HG02571 (cell line): ENCODE data around the gene GSTM2.
A peak's percentile ranks its signal among the peaks of the same experiment; 100 is the strongest.
"Not testable (repeated sequence)": the region's sequence is repeated elsewhere in the genome, so short reads cannot be mapped to it uniquely, and the experiment has no call there.

Experiments
- ATAC-seq: cut with Tn5 transposase; IDR thresholded peaks from one replicate; pipeline ENCODE4 v1.9.1; 2021; ENCODE audit warnings: mild to moderate bottlenecking, moderate library complexity; ENCODE audit not compliant: unreplicated experiment

GSTM2 gene

GRCh38 chr1:109643385-109644230 is 24.2 kb upstream of the GSTM2 start:
- peak; percentile 77 for ATAC-seq

GRCh38 chr1:109644670-109645069 is 23.2 kb upstream of the GSTM2 start:
- ATAC-seq: no peak

GRCh38 chr1:109649491-109649914 is 18.4 kb upstream of the GSTM2 start:
- ATAC-seq: no peak

GRCh38 chr1:109650609-109651008 is 17.2 kb upstream of the GSTM2 start:
- ATAC-seq: no peak

GRCh38 chr1:109652402-109652801 is 15.5 kb upstream of the GSTM2 start:
- no peak for ATAC-seq

- no peak for ATAC-seq
Measured at GRCh38 chr1:109653306-109653705, 14.6 kb upstream of the GSTM2 start.

GRCh38 chr1:109654519-109654918 is 13.3 kb upstream of the GSTM2 start:
- no peak for ATAC-seq

- peak; percentile 86 for ATAC-seq
Measured at GRCh38 chr1:109655615-109656519, 12.0 kb upstream of the GSTM2 start, which contains the start of gene GSTM4. TSS of gene GSTM4 (plus strand) at chr1:109656099. CDS start at chr1:109656390, 291 bp downstream.

GRCh38 chr1:109657395-109657794 is 10.5 kb upstream of the GSTM2 start:
- no peak for ATAC-seq

GRCh38 chr1:109657970-109658369 is 9.9 kb upstream of the GSTM2 start:
- no peak for ATAC-seq

- no peak for ATAC-seq
Measured at GRCh38 chr1:109658533-109659042, 9.3 kb upstream of the GSTM2 start.

GRCh38 chr1:109659145-109659544 is 8.7 kb upstream of the GSTM2 start:
- no peak for ATAC-seq

- no peak for ATAC-seq
Measured at GRCh38 chr1:109659997-109660690, 7.7 kb upstream of the GSTM2 start.

GRCh38 chr1:109660691-109661026 is 7.2 kb upstream of the GSTM2 start:
- ATAC-seq: not testable (repeated sequence)

GRCh38 chr1:109661391-109661790 is 6.5 kb upstream of the GSTM2 start:
- ATAC-seq: no peak

- ATAC-seq: no peak
Measured at GRCh38 chr1:109664671-109665070, 3.2 kb upstream of the GSTM2 start.

- ATAC-seq: no peak
Measured at GRCh38 chr1:109668123-109668775, 392 bp downstream of the GSTM2 start.

GRCh38 chr1:109669246-109669948 is 1.5 kb downstream of the GSTM2 start:
- no peak for ATAC-seq

GRCh38 chr1:109669949-109670302 is 2.1 kb downstream of the GSTM2 start:
- not testable (repeated sequence) for ATAC-seq

- no peak for ATAC-seq
Measured at GRCh38 chr1:109671067-109671466, 3.2 kb downstream of the GSTM2 start.
